ENCODE results near the gene PRSS50. TPM values are rescaled to one million over a fixed set of nuclear protein-coding genes. Genes with fewer than 3 reads are reported as not detected.
"Not testable (repeated sequence)": the region's sequence is repeated elsewhere in the genome, so short reads cannot be mapped to it uniquely, and the experiment has no call there.

Gene PRSS50
- total RNA-seq, 1 donor from 2014 or later: not detected

DNA sequence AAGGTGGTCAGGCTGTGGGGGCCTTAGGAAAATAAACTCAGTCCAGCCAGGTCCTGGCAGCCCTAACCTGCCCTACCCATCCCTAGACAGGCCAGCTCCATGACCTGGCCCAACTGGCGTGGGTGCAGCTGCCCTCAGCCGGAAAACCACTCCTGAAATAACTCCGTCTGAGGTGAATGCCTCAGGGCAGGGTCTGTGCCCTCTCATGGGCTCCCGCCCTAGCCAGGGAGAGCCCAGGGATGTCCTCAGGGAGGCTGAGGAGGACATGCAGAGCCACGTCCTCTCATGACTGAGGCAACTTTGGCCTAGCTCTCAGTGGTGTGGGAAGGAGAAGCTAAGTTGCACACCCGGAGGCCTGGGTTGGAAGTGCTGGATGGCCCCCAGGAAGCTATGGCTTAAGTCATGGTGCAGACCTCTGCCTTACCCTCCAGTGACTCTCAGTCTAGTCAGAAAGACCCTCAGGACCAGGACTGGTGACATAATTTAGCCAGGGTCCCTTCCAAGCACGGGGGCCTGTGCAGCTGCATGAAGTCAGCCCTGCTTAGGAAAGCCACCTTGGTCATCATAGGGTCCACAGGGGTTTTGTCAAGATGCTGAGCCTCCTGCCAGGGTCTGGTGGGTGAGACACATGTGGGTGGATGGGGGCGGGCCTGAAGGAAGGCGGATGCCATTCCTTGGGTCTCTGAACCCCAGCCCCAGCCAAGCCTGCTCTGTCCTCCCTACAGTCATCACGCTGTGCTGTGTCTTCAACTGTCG is 9.1 kb downstream of the PRSS50 start:
- no peak for DNase-seq (ENCODE audit: low read depth)

DNA sequence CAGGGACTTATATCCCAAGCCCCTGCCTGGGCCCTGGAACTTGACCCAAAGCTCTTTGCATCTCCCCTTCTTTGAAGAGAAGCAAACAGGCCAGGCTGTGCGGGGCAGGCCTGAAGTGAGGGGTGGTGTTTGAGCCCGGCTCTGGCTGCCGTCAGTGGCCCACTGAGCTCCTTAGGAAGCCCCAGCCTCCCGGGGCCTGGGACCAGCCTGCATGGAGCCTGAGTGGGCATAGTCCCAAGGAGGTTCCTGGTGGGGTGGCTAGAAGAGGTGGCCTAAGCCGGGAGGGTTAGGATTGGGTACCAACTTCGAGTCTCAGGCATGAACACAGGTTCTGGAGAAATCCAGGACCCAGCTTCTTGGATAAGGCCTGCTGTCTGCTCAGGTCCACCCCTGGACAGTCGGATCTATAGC is 10.1 kb downstream of the PRSS50 start:
- DNase-seq (ENCODE audit: low read depth): no peak

DNA sequence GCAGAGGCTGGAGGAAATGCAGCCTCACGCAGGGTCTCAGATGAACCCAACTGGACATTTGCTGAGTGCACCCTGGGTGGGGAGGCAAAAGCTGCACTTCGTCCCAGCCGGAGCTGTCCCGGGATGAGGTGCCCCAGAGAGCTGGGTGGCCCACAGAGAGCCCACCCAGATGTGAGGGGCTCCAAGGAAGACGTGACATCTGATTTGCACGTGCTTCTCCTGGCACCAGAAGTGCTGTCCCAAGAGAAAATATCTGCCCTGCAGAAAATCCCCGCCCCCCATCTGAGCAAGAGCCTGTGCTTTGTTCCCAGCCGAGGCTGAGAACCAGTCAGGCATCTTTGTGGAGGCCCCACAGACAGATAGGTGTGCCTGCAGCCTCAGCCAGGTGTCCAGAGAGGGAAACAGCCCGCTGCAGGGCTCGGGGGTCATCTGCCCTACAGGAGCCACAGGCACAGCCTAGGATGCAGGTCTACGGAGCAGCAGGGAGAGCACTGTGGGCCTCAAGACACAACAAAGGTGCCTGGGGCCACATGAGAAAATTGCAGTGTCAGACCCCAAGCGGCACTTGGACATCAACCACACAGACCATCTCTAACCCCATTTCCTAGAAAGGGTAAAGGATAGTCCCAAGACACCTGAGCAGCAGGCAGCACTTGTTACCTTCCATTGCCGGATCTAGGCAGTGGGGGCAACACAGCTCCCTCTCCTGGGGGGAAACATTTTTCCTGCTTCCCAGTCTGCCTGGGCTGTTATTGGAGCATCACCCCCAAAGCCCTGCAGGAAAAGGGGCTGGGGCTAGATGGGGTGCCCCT is 10.7 kb downstream of the PRSS50 start:
- DNase-seq (ENCODE audit: low read depth): no peak

DNA sequence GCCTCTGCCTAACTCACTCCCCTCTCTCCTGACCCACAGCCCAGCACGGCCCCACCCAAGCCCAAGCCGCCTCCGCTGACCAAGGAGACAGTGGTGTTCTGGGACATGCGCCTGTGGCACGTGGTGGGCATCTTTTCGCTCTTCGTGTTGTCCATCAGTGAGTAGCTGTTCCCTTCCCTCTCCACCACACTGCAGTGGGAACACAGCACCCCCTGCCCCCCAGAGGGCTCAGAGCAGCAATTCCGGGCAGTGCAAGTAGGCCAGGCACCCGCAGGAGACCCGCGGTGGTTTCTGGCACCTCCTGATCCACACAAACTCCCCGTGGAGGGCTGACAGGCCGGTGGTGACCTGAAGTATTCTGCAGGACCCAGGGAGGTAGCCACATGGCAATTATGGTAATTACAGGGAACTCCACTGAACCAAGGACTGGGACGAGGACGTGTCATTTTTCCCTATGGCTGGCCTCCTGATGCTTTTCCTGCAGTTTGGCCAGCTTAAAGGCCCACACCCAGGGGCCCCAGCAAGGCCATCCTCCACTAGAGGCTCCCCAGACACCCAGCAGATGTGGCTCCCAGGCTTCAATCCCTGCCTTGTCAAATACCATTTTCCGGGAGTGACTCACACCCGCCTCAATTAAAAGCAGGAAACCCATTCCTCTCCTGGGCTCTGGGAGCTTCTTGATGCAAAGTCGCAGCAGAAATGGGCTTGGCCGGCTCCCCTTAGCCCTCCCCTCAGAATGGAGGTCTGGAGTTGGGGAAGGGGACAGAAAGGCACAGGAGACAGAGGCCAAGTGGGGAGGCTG is 11.7 kb downstream of the PRSS50 start:
- peak; percentile 36 for DNase-seq (ENCODE audit: low read depth)

DNA sequence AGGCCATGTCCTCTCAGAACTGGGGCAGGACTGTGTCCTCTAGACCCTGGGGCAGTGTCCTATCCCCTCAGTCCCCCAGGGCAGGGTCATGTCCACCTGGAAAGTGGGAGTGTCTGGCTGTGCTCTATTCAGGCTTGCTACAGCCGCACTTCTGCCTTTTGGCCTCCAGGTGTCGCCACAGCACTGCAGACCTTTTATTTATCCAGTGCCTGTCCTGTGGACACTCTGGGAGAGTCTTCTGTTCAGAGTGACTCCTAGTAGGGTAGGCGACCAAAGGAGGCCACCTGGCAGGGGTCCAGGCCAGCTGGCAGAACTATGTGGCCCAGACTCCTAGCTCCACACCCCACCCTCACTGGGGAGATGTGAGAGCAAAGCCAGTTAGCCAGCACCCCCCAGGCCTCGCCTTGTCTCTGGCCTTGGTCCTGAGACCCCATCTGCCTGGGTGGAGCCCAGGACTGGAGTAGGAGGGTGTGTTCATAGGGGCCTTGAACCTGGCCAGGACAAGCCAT is 12.6 kb downstream of the PRSS50 start:
- DNase-seq (ENCODE audit: low read depth): peak; percentile 52

DNA sequence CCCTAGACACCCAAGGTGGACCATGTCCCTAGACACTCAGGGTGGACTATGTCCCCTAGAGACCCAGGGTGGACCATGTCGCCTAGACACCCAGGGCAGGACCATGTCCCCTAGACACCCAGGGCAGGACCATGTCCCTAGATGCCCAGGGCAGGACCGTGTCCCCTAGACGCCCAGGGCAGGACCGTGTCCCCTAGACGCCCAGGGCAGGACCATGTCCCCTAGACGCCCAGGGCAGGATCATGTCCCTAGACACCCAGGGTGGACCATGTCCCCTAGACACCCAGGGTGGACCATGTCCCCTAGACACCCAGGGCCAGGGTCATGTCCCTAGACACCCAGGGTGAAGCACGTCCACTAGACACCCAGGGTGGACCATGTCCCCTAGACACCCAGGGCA is 13.3 kb downstream of the PRSS50 start:
- DNase-seq (ENCODE audit: low read depth): not testable (repeated sequence)

DNA sequence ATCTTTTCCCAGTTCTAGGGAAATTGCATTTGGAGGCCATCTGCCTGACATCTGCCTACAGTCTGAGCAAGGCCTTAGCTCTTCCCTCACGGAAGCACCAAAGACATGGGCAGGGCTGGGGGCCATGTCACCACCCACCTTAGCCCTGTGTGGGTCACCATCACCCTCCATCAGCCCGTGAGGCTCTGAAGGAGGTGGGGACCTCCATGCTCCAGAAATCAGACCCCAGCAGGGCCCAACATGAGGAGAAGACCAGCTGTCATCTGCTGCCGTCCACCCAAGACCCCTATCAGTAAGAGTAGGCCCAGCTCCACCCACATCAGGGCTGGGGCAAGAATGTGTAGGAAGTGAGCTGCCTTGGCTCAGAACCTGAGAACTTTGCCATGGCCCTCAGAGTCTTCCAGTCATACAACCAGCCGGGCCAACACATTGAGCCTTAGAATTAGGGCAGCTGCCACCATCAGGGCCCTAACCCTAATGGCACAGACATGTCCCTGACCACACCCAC is 14.6 kb downstream of the PRSS50 start:
- no peak for DNase-seq (ENCODE audit: low read depth)

DNA sequence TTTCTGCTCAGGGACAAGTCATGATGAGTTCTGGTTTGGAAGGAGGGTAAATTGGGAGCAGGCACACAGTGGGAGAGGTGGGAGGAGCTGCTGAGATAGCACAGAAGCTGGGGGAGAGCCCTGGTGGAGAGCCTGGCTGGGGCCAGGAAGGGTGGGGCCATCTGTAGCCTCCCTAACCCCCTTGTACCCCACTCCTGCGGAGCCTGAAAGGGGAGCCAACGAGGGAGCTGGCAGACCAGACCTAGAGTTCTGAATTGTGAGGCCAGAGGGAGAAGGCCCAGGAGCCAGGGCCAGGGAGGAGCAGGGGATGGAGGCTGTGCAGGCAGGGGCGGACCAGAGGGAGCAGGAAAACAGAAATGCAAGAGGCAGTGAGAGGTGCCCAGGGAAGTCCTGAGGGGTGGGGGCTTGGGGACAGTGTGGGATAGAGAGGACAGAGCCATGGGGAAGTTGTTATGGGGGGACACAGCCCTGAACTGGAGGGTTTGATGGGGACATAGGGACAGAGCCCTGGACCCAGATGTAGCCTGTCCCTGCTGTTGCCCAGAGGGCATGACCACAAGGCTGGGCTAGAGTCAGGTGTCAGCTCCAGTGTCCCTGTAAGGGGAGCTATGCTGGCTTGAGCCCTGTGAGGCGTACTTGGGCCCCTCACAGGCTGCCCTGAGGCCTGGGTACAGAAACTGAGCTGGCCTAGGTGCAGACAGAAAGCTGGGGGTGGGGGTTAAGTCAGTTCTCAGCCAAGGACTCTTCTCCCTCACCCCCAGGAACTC is 15.2 kb downstream of the PRSS50 start:
- DNase-seq (ENCODE audit: low read depth): no peak

DNA sequence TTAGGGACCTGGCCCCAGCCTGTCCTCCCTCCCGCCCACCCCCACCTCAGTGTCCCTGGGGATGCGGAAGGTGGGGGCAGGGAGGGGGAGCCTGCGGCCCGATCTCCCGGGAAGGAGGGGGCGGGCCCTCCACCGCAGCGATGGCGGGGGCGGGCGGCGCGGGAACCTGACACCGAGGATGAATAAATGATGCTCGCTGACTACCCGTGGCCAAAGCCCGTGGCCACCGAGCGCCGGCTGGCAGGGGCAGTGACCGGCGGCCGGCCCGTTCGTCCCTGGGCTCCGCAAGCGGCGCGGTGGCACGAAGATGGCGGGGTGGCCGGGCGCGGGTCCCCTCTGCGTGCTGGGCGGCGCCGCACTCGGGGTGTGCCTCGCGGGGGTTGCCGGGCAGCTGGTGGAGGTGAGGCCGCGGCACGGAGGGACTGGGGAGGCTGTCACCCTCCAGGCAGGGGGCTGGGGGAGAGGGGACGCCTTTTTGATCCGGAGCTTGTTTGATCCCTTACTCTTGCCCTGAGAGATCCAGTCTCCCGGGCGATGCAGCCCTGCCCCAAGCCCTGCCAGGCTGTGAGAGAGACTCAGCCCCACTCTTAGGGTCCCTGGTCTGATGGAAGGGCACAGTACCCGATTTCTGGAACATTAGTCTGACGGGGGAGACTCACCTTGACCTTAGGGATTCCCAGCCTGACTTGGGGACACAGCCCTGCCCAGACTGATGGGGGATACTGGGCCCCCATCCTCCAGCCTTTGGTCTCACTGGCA is 16.3 kb downstream of the PRSS50 start, which contains the start of gene TMIE:
Gene TMIE (plus strand): TSS at position 212 of the 759 bp plus-strand sequence. CDS start 96 bp downstream, at position 308.
- DNase-seq (ENCODE audit: low read depth): no peak

DNA sequence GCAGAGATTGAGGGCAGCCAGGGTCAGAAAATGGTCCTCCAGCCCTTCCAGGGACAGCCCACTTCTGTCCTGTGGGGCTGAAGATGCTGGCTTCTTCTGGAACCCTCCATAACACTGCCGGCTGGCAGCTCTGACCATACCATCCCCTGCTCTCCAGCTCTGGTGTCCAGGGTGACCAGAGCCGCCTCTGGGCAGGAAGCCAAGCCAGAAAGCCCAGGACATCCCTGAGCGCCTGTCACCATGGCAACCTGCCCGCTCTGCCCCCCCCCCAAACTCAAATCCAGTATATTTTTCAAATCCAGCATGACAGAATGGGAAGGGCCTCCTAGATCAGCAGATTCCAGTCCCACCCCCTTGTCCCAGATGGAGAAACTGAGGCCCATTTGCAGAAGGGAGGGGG is 16.9 kb downstream of the PRSS50 start:
- peak; percentile 48 for DNase-seq (ENCODE audit: low read depth)

DNA sequence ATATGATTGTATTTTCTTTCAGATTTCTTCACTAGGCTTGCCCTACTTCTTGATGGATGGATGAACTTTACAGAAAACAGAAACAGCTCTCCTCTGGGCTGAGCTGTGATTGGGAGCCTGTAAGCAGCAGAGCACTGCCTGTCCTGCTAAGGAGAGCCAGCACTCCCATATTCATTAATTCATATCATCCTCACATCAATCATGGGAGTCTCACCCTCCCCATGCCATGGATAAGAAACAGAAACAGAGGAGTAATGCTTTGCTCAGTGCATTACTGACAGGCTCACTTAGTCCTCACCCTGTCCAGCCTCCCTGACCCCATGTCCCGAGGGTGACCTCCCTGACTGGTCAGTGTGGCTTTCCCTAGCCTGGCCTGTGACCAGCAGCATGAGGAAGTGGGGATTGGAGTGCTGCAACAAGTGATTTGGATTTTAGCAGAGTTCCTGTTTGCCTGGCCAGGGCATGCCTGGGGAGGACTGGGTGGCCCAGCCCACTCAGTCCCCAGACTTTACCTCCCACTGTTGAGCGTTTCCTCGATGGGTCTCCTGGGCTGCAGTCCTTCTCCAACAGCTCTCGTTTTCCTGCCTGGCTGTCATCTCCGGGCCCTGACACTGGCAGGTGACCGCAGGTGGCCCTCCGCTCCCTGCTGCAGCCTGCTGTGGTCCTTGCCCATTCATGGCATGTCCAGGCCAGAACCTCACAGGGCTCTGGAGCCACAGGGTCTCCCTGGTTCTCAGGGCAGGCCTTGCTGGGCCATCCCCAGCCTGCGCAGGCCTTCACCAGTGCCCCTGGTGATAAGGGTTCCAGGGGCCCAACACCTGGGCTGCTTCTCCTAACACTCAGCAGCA is 17.8 kb downstream of the PRSS50 start:
- peak; percentile 4 for DNase-seq (ENCODE audit: low read depth)

DNA sequence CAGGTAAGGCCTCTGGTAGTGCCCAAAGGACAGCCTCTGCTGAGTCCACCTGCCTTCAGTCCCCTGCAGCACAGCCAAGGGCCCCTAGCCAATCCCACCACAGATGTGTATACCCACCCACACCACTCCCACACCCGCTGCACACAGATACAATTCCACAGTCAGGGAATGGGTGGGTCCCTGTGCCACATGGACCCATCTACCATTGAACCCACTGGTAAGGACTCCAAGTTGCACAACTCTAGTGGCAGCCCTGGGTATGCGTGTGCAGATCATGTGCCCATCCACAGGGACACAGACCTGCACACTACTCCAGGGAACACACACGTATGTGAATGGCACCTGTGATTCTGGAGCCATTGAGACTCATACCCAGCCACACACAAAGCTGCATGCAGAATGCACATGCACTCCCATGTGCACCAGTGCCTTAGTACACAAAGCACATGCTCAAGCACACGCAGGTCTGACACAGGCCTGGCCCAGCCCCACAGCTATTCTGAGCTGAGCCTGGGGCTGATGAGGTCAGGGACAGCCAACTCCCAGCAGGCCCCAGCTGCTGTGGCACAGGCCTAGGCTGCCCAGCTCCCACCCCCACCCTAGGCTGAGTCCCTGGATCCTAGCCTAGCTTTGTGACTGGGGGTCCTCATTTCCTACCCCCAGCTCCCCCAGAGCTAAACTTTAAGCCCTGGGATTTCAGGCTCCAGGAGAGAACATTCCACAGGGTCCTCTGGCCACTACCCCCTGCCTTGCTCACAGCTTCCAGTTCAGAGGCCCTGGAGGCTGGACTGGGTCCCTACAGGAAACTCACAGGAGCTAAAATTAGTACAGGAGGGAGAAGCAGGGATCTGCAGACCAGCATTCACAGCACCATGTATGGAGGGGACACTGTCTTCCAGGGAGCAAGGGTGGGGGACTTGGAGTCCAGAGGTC is 21.4 kb downstream of the PRSS50 start:
- DNase-seq (ENCODE audit: low read depth): peak; percentile 15

DNA sequence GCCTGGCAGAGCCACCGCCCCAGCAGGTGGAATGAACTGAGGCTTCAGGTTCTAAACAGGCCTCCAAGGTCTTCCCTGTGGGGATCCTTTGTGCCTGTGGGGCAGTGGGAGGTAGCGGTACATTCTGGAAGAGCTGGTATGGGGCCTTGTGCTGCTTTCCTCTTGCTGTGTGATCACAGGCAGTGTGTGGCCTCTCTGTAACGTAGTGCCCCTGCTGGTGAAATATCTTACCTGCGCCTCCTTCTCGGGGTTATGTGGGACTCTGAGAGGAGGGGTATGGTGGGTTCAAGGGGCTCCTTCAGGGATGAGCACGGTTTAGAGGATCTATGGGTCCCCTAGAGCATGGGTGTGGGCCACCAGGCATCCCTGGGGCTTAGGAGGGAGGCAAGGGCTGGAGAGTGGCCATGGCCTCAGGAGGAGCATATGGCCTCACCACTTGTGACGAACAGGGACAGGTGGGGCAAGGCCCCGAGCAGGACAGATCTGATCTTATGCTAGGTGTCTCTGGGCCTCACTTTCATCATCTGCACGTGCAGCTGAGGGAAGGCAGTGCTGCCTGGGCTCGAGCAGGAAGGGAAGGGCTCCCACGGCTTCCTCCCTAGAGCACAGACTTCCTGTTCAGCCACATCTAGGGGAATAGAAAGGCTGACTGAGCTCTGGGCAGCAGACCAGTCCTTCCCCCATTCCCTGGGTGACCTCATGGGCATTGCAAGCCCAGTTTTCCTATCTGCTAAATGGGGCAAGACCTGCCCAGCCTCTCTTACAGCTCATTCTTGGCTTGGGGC is 22.3 kb downstream of the PRSS50 start:
- peak; percentile 6 for DNase-seq (ENCODE audit: low read depth)

DNA sequence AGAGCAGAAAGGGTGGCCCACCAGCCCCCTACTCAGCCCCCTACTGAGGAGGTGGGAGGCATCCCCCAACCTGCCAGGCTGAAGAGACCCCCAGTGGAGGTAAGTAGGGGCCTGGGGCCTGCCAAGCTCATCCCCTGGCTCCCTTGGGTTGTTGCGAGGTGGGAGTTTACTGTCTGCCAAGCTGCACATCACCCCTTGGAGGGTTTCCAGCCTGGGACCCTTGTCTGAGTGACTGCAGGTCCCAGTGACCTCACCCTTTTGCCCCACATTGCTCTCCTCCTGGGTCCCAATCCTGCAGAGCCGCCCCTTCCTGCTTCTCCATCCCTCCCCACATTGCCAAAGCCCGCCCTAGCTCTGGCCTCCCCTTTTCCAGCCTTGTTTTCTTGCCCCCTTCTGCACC is 23.1 kb downstream of the PRSS50 start:
- DNase-seq (ENCODE audit: low read depth): no peak

DNA sequence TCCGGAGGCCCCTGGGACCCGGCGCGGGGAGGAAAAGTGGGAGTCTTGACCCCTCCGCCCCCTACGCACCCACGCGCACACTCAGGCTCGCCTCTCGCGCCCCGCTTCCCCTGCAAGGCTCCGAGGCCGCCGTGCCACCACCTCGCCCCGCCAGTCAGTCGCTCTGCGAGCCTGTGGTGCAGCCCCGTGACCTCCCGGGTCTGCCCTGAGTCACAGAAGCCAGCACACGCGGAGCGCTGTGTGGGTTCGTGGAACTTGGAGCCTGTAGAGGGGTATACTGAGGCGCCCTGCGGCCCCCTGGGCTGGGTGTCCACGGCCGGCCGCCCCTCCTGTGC is 23.8 kb downstream of the PRSS50 start:
- peak; percentile 8 for DNase-seq (ENCODE audit: low read depth)

DNA sequence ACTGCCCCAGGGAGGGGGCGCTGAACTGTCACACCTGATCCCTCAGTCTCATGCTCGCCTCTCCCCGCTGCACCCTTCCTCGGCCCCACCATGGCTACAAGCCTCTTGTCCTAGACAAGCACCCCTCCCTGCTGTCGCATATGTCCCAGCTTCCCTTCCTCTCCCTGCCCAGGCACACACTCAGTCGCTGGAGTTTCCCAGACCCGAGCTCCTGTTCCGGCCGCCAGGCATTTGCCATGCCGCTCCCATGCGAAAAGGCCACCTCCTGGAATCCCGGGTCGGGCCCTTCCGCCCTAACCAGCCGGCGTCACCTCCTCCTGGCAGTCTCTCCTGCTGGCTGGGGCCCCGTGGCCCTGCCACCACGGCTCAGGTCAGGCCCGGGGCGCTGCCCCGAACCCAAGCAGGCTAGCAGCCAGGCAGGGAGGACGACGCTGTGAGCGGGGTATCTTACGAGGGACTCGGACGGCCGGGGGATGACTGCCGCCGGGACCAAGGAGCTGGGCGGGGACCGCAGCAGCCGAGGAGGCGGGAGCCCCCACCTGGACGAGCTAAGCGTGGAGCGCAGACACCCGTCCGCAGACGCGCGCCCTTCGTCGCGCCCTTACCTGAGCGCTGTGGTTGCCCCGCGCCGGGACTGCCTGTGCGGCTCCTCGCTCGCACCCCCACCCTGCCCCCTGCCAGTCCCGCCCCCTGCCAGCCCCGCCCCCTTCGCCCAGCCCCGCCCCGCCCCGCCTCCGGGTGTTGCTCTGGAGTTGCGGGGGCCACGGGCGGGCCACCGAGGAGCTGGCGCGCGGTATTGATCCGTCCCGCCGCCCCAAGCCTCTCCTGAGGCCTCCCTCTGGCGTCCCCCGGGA is 24.4 kb downstream of the PRSS50 start, which contains the start of gene ALS2CL:
Gene ALS2CL (minus strand): TSS at position 642 of the 854 bp plus-strand sequence. CDS start 4,239 bp downstream, outside the sequence.
- DNase-seq (ENCODE audit: low read depth): peak; percentile 38

Data from renal cortical epithelial cell (primary cell).